AG20443 (cell line): Measurements from ENCODE around the gene BTBD7.

Experiments
- DNase-seq: peaks from one replicate; pipeline ENCODE4 v3.0.0; 2012; ENCODE audit warnings: low spot score, mixed read lengths

The BTBD7 gene

GRCh38 chr14:93302688-93303581 is 29.9 kb downstream of the BTBD7 start:
- no peak for DNase-seq

- DNase-seq: no peak
Measured at GRCh38 chr14:93301821-93302447, 30.9 kb downstream of the BTBD7 start.

DNA sequence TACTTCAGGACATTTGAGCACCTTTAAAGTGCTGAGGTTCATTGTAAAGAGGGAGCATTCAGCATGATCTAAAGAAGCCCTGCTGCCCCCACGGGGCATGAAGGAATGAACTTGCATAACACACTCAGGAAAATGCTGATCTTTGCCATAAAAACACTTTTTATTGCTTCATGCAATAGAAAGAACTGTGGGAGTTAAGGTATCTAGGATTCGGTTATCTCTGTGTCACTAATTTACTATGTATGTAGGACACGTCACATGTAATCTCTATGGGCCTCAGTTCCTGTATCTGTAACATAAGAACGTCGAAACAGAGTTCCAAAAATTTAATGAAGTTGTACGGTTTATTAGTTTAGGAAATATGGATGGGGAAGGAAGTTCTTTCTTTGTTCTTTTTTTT is 33.0 kb downstream of the BTBD7 start:
- no peak for DNase-seq

GRCh38 chr14:93299416-93299815 is 33.4 kb downstream of the BTBD7 start:
- DNase-seq: no peak

DNA sequence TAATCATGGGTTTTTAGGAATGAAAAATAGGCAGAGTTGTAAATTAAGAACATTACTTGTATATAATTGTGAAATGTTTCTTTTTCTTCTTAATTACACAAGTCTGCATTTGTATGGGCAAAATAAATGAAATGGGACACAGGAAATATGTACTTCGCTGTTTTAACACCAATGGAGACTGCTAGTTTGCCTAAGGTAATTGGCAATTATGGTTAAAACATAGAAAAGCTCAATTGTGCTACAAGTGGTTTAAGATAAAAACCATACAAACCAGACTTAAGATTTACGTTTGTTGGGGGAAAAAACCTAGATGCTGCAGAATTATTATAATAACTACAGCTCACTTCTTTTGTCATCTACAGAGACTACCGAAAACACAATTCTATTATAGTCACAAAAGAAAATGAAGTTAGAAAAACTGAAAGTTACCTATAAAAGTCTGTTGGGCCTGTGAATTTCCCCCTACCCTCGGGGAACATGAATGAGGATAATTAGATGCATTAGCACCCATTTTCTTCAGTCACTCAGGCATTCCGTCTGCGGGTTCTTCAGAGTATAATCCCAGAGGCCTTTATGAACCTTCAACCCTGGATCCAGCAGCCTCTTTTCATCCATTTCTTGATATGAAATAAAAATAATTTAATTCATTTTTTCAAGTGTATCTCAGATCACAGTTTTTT is 37.2 kb downstream of the BTBD7 start:
- no peak for DNase-seq

DNA sequence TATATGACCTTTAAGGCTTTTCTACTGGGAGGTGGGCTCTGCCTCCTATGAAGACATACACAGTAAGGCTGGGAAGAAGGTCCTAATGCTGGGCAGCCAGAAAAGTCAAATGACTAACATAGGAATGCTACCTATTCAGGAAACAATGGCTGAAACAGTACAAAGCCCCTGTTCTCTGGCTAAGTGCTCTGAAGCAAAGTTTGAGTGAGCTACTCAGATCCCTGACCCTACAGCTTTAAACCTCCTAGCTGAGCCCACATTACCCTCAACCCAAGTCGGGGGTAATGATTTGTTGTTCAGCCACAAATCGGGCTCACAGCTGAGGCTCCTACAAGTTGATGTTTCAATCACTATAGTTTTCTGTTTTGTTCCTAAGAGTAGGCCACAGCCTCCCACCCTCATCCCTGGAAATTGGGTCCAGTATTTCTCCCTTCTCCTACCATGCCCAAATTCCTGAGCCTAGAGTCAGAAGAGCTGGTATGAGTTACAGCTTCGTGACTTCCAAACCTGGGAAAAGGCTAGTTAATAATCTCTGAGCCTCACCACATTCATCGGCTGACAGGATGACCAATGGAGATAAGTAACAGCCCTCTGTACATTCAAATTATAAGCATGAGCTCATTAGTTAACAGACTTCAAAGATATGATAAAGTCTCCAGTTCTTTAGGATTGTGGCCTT is 46.5 kb downstream of the BTBD7 start:
- peak; percentile 20 for DNase-seq

DNA sequence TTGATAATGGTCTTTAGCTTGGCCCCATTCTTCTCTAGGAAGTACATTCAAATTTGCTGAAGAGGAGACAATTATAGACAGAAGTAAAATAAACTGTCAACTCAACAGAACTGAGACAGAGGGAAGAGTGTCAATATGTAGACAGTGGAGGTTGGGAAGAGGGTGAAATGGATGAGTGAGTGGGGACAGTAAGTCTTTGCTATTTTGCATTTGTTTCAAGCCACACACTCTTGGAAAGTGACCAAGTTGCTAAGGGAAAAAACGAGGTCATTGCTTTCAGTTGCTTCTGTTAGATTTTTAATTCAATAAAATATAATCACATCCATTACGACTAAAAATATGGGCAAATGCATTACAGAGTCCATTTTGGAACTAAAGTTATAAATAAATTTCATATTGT is 47.8 kb downstream of the BTBD7 start:
- peak; percentile 19 for DNase-seq

- DNase-seq: no peak
Measured at GRCh38 chr14:93281937-93282336, 50.9 kb downstream of the BTBD7 start.

DNA sequence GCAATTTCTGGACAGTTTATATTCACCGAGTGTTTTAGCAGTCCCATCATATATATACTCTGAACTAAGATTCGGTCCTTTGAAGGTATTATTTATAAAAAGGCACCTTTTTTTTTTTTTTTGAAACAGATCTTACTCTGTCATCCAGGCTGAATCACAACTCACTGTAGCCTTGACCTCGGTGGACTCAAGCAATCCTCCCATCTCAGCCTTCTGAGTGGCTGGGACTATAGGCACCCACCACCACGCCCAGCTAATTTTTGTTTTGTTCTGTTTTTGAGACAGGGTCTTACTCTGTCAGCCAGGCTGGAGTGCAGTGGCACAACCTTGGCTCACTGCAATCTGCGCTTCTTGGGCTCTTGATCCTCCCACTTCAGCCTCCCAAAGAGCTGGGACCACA is 52.1 kb downstream of the BTBD7 start:
- no peak for DNase-seq

DNA sequence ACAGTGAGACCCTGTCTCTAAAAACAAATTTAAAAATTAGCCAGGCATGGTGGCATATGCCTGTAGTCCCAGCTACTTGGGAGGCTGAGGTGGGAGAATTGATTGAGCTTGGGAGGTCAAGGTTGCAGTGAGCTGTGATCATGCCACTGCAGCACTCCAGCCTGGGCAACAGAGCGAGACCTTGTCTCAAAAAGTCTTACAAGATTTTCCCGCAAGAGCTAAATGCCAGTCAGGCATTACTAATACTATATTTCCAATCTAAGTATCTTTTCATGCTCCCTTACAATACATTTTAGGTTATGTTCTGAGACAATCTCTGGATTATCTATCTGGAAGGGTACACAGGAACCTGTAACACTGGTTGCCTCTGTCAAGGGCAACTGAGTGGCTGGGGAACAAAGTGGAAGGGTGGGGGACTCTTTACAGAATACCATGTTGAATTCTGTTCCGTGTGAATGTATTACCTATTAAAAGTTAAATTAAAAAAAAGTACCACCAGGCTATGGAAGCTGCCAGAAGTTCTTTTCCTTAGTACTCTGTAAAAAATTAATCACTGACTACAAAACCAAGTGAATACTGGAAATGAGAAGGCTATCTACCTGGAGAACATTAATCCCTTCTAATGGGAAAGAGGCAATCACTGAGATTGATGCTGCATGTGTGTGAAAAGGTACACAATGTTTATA is 56.7 kb downstream of the BTBD7 start:
- no peak for DNase-seq

GRCh38 chr14:93274055-93274806 is 58.6 kb downstream of the BTBD7 start:
- no peak for DNase-seq

DNA sequence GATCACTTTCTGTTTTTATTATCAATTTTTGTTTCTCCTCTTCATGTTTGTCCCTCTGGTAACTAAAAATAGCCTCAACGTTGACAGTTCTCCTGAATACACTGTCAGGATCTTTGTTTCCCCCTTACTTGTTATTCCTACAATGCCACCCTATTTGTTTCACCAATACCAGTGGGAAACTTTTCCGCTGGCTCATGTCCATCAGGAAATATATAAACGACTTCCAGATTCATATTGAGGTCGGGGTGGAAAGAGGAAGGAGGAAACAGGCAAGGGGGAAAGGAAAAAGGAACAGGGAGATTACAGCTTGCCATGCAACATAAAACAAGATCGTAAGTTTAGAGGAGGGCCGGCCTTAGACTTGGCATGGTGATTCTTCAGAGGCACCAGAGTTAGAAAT is 61.7 kb downstream of the BTBD7 start:
- DNase-seq: no peak

DNA sequence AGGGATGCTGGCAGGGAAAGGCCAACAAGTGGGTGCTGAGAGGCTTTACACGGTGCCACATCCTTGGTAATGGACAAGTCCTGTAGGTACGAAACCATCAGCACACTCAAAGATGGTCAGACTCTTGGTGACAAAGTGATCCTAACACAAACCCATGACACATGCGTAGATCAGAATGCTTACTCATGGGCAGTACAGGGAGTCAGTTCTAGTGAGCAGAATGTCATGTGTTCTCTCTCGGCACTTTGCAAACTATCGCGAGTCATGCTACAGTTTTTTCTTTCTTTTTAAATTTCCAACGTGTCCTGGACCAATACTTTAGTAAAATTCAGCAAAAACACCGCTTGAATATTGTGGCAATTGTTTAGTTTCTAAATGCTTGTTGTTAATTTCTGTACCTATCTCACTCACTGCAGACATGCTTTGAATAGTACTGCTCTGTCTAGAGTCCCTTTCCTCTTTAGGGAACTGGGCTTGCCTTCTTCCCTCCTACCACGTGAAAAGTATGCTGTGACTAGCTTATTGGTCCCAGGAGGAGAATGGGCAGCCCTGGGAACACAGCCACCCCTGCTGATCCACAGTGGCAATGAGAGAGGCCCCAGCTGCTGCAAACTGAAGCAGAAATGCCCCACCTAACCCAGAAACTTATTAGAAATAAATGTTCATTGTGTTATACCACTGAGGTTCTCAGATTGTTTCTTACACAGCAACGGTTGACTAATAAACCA is 63.3 kb downstream of the BTBD7 start:
- DNase-seq: peak; percentile 70

- no peak for DNase-seq
Measured at GRCh38 chr14:93268406-93268805, 64.4 kb downstream of the BTBD7 start.

DNA sequence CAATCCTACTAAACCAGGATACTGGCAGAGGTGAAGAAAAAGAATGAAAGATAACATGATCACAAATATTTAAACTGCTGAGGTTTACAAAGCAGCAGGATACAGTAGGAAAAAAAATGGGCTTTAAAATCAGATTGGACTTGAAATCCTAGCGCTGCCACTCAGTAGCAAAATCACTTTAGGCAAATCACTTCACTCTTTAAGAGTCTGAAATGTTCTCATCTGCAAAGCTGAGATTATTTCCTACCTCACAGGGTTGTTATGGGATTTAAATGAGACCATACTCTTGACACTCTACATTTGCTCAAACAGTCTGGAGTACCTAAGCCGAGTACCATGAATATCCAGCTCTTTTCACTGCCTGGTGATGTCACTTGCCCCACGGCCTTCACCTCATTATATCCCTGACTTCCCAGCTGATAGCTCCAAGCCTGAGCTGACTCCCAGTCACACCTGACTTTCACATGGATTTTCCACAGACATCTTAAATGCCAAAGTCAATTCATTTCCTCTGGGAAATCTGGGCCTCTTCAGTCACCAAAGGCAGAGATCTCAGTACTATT is 65.6 kb downstream of the BTBD7 start:
- no peak for DNase-seq

- no peak for DNase-seq
Measured at GRCh38 chr14:93266127-93266526, 66.7 kb downstream of the BTBD7 start.

DNA sequence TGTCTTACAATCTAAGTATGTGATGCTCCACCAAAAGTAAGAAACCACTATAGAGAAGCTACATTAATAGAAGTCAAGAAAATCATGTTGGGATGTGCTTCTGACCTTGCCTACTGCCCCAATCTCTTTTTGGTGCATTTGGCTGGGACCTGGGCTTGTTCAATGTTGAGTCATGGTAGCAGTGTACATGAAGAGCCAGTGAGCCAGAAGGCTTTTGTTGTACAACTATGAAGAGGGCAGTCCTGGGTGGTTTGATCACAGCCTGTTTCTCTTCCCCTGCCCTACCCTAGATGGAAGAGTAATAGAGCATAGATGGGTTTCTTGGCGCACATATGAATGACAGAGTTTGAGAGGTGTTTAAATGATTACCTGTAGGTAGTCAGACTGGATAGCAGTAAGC is 69.4 kb downstream of the BTBD7 start:
- DNase-seq: peak; percentile 11

DNA sequence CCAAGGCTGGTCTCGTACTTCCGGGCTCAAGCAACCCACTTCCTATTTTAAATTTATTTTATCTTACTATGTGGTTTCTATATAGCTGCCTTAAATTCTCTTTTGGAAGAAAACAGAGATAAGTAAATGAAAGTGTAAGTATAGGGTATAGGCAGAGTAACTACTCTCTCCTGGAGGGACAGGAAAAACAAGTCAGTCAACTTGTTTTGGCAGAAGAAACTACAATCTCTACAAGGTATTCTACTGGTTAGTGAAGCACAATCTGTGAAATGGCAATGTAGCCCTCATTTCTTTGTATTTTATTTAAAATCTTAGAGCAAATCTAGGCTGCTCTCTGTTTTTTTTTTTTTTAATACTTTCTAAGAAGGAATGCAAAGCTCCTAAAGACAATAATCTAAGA is 70.4 kb downstream of the BTBD7 start:
- no peak for DNase-seq

DNA sequence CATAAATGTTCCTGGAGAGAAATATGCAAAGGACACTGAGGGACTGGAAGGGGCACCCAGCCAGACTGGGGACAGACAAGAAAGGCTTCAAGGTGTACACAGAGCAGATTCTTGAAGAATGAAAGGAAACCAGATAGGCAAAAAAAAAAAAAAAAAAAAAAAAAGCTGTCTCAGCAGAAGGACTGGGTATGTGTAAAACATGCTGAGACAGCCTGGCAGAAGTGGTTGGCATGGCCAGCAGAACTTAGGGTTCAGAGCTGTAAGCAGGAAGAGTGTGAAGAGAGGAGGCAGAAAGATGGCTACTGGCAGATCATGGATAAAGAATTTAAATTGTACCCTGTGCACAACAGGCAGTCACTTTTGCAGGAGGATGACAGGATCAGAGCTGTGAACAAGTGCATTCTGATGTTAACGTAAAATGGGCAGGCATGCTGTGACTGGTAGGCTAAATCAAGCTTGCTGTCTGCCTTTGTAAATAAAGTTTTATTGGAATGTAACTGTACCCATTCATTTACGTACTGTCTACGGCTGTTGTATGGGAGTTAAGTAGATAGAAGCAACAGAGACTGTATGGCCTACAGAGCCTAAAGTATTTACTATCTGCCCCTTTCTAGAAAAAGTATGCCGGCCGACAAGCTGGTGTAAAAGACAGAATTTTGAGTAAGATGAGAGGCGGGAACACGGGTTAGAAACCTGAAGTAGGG is 83.6 kb downstream of the BTBD7 start:
- no peak for DNase-seq
